ENCODE data around the gene USP10.

DNA sequence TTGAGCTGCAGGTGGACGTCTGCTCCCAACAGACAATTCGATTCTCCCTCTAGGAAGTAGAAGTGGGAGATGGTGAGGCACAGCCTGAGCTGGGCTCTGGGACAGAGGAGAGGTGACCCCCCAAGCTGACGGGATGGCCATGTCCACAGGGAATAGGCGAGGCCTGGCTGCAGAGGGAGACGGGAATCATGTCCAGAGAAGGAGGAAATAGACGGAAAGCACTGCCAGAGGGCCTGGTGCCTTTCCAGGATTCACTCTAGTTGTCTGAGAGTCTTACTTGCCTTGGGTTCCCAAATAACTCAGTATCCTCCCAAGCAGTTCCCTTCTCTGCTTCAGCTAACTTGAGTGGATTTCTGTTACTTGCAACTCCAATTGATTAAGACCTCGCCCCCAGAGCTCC, 115.7 kb downstream of the USP10 start:
- TF ChIP-seq CTCF (IDR thresholded peaks at IDR 0.05) = no peak
- TF ChIP-seq POLR2AphosphoS5 (IDR thresholded peaks at IDR 0.05) = no peak
